Upper lobe of right lung (tissue), 1 donor: ENCODE measurements around the gene ASAH2. TPM values are rescaled to one million over a fixed set of nuclear protein-coding genes. Genes with fewer than 3 reads are reported as not detected.

Experiments
- ATAC-seq: fragments of 200-7000 bp; cut with Tn5 transposase; one replicate; pipeline ENCODE4 v1.9.1; 2020; ENCODE audit warnings: mild to moderate bottlenecking, moderate library complexity
- DNase-seq: peaks from one replicate; pipeline ENCODE4 v3.0.0-alpha.2; 2020
- H3K27ac ChIP-seq: fragments of 200-600 bp; one replicate; pipeline ENCODE4 v1.8.0; 2022
- H3K27me3 ChIP-seq: fragments of 200-600 bp; one replicate; pipeline ENCODE4 v1.8.0; 2022; ENCODE audit warnings: mild to moderate bottlenecking
- H3K36me3 ChIP-seq: fragments of 200-600 bp; one replicate; pipeline ENCODE4 v1.8.0; 2022
- H3K4me1 ChIP-seq: fragments of 200-600 bp; one replicate; pipeline ENCODE4 v1.8.0; 2022
- H3K4me3 ChIP-seq: fragments of 200-600 bp; one replicate; pipeline ENCODE4 v1.8.0; 2022; ENCODE audit warnings: mild to moderate bottlenecking
- H3K9me3 ChIP-seq: fragments of 200-600 bp; one replicate; pipeline ENCODE4 v1.8.0; 2022
- CTCF ChIP-seq: fragments of 200-600 bp; IDR thresholded peaks from one replicate; pipeline ENCODE4 v1.8.0; 2022; ENCODE audit warnings: antibody characterized with exemption
- intact Hi-C: fragments of 100-400 bp; cut with DNase I; formaldehyde crosslinking; loops from one replicate; pipeline ENCODE4 v1.11.0; 2022
- long read RNA-seq: library from polyadenylated mRNA; unstranded; transcript quantifications from one replicate; pipeline ENCODE4 v2.0.0, GENCODE V29; 2021
- total RNA-seq: library from RNA; stranded (reverse); fragmentation: NEBNext Ultra II Directional; extraction: Animal tissue kit (Norgen Biotek cat#: 25700); gene quantifications from one replicate; pipeline ENCODE4 v1.2.1, GENCODE V29; 2021
- donor health status: DM: no; HTN: yes; CAD: no; lungs with severe emphysema.

Gene ASAH2
- 1.5 TPM for total RNA-seq
- long read RNA-seq, result 0 reads

GRCh38 chr10:50251394-50251793 lies at the start of gene ASAH2:
ASAH2 (minus strand) TSS chr10:50251516; CDS start chr10:50248610, 2,906 bp downstream.
- Histone ChIP-seq H3K4me1 (no peaks in the 10 kb centered on the region), H3K36me3 (no peaks in the 10 kb centered on the region), H3K27me3 (no peaks in the 10 kb centered on the region), H3K9me3 (no peaks in the 10 kb centered on the region), H3K27ac (no peak within 1 kb of the TSS), H3K4me3 (no peak within 1 kb of the TSS)
- TF ChIP-seq CTCF, result no peak
- ATAC-seq (no peak), DNase-seq (no peak)
- intact Hi-C loops, result no loop called here

GRCh38 chr10:50299948-50300669 lies 48.8 kb upstream of the ASAH2 start:
- Histone ChIP-seq H3K27ac (no peak overlapping the region), H3K36me3 (no peaks in the 10 kb centered on the region), H3K4me1 (no peaks in the 10 kb centered on the region), H3K27me3 (no peaks in the 10 kb centered on the region), H3K9me3 (no peaks in the 10 kb centered on the region), H3K4me3 (no peak overlapping the region)
- no peak for TF ChIP-seq CTCF
- DNase-seq, result no peak
- no peak for ATAC-seq
- intact Hi-C loops, result no loop called here

- ATAC-seq (no peak), DNase-seq (no peak)
- Histone ChIP-seq H3K27ac (no peak overlapping the region), H3K27me3 (no peaks in the 10 kb centered on the region), H3K4me1 (no peaks in the 10 kb centered on the region), H3K4me3 (no peak overlapping the region), H3K9me3 (no peaks in the 10 kb centered on the region), H3K36me3 (no peaks in the 10 kb centered on the region)
- intact Hi-C loops, result no loop called here
- TF ChIP-seq CTCF, result no peak
Measured at GRCh38 chr10:50295367-50295766, 44.1 kb upstream of the ASAH2 start.

- Histone ChIP-seq H3K27me3 (no peaks in the 10 kb centered on the region), H3K4me3 (no peak overlapping the region), H3K36me3 (no peaks in the 10 kb centered on the region), H3K27ac (no peak overlapping the region), H3K4me1 (no peaks in the 10 kb centered on the region), H3K9me3 (no peaks in the 10 kb centered on the region)
- ATAC-seq (peak; percentile 33), DNase-seq (no peak)
- no peak for TF ChIP-seq CTCF
- intact Hi-C loops, result no loop called here
Measured at GRCh38 chr10:50294582-50294981, 43.3 kb upstream of the ASAH2 start.

GRCh38 chr10:50293513-50294313 lies 42.4 kb upstream of the ASAH2 start:
- DNase-seq (no peak), ATAC-seq (peak; percentile 62)
- H3K9me3 ChIP-seq, result no peaks in the 10 kb centered on the region
- H3K27me3 ChIP-seq, result no peaks in the 10 kb centered on the region
- H3K4me3 ChIP-seq, result no peak overlapping the region
- no peak overlapping the region for H3K27ac ChIP-seq
- TF ChIP-seq CTCF, result no peak
- H3K4me1 ChIP-seq, result no peaks in the 10 kb centered on the region
- intact Hi-C loops, result no loop called here
- H3K36me3 ChIP-seq, result no peaks in the 10 kb centered on the region
